MM.1S (cell line): ENCODE results near the gene SH3BP4.

Source experiments
- DNase-seq: peaks from one replicate; pipeline ENCODE4 v3.0.0-alpha.2; 2015
- H2AFZ ChIP-seq: fragments of 300-600 bp; sonication (generic); 2 replicates; pipeline ENCODE4 v1.6.0; 2016; ENCODE audit warnings: antibody characterized with exemption, low read length
- H3F3A ChIP-seq: fragments of 300-600 bp; sonication (generic); 2 replicates; pipeline ENCODE4 v1.6.1; 2016; ENCODE audit warnings: mild to moderate bottlenecking, antibody characterized with exemption, low read length, moderate library complexity, mixed read lengths; ENCODE audit not compliant: insufficient read depth
- H3K27ac ChIP-seq: fragments of 300-600 bp; sonication (generic); 2 replicates; pipeline ENCODE4 v1.5.1; 2016; ENCODE audit warnings: mild to moderate bottlenecking, low read length
- H3K27me3 ChIP-seq: fragments of 300-600 bp; sonication (generic); replicated peaks from 2 replicates; pipeline ENCODE4 v1.6.0; 2016; ENCODE audit warnings: low read length; ENCODE audit not compliant: insufficient read depth
- H3K36me3 ChIP-seq: fragments of 300-600 bp; sonication (generic); replicated peaks from 2 replicates; pipeline ENCODE4 v1.6.1; 2016; ENCODE audit warnings: mild to moderate bottlenecking, low read length, mixed read lengths; ENCODE audit not compliant: insufficient read depth
- H3K4me1 ChIP-seq: fragments of 300-600 bp; sonication (generic); 2 replicates; pipeline ENCODE4 v1.6.1; 2016; ENCODE audit warnings: low read length, mixed read lengths
- H3K4me2 ChIP-seq: fragments of 300-600 bp; sonication (generic); 2 replicates; pipeline ENCODE4 v1.6.0; 2016; ENCODE audit warnings: low read depth, low read length
- H3K4me3 ChIP-seq: fragments of 300-600 bp; sonication (generic); 2 replicates; pipeline ENCODE4 v1.5.1; 2016; ENCODE audit warnings: low read length, mixed read lengths
- H3K79me2 ChIP-seq: fragments of 300-600 bp; sonication (generic); 2 replicates; pipeline ENCODE4 v1.6.1; 2016; ENCODE audit warnings: mixed run types, low read length, mixed read lengths
- H3K9ac ChIP-seq: fragments of 300-600 bp; sonication (generic); 2 replicates; pipeline ENCODE4 v1.6.1; 2016; ENCODE audit warnings: low read length, mixed read lengths
- H3K9me2 ChIP-seq: fragments of 300-600 bp; sonication (generic); replicated peaks from 2 replicates; pipeline ENCODE4 v1.6.1; 2016; ENCODE audit warnings: mild to moderate bottlenecking, low read length, mixed read lengths; ENCODE audit not compliant: insufficient read depth
- H3K9me3 ChIP-seq: fragments of 300-600 bp; sonication (generic); replicated peaks from 2 replicates; pipeline ENCODE4 v1.6.1; 2016; ENCODE audit warnings: mild to moderate bottlenecking, low read length, mixed read lengths; ENCODE audit not compliant: insufficient read depth
- H4K20me1 ChIP-seq: fragments of 300-600 bp; sonication (generic); 2 replicates; pipeline ENCODE4 v1.6.1; 2016; ENCODE audit warnings: mild to moderate bottlenecking, low read length, moderate library complexity, mixed read lengths; ENCODE audit not compliant: insufficient read depth
- EZH2 ChIP-seq: fragments of 300-600 bp; sonication (generic); optimal IDR thresholded peaks from 2 replicates; pipeline ENCODE3; 2017; ENCODE audit warnings: low read depth, mild to moderate bottlenecking, antibody characterized with exemption, low read length, mixed read lengths
- EZH2phosphoT487 ChIP-seq: fragments of 300-600 bp; sonication (generic); IDR thresholded peaks from 2 replicates; pipeline ENCODE4 v1.6.1; 2018; ENCODE audit warnings: antibody characterized with exemption, low read length
- TF ChIP-seq, protein P1 (sequence below): fragments of 300-600 bp; sonication (generic); IDR thresholded peaks from 2 replicates; pipeline ENCODE4 v1.5.1; 2016; ENCODE audit warnings: antibody characterized with exemption, low read length, mixed read lengths

SH3BP4 gene

DNA sequence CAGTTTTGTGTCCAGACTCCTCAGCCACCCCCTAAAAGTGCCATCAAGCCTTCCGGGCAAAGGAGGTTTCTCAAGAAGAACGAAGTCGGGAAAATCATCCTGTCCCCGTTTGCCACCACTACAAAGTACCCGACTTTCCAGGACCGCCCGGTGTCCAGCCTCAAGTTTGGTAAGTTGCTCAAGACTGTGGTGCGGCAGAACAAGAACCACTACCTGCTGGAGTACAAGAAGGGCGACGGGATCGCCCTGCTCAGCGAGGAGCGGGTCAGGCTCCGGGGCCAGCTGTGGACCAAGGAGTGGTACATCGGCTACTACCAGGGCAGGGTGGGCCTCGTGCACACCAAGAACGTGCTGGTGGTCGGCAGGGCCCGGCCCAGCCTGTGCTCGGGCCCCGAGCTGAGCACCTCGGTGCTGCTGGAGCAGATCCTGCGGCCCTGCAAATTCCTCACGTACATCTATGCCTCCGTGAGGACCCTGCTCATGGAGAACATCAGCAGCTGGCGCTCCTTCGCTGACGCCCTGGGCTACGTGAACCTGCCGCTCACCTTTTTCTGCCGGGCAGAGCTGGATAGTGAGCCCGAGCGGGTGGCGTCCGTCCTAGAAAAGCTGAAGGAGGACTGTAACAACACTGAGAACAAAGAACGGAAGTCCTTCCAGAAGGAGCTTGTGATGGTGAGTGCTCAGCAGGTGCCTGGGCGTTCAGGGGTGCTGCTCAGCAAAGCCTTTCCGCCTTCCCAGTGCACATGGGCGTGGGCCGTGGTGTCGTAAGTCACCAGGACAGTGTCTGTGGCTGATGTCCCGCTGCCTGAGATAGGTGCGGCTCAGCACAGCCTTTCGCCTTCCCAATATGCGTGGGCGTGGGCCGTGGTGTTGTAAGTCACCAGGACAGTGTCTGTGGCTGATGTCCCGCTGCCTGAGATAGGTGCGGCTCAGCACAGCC is 91.0 kb downstream of the SH3BP4 start:
- TF ChIP-seq, protein P1, sequence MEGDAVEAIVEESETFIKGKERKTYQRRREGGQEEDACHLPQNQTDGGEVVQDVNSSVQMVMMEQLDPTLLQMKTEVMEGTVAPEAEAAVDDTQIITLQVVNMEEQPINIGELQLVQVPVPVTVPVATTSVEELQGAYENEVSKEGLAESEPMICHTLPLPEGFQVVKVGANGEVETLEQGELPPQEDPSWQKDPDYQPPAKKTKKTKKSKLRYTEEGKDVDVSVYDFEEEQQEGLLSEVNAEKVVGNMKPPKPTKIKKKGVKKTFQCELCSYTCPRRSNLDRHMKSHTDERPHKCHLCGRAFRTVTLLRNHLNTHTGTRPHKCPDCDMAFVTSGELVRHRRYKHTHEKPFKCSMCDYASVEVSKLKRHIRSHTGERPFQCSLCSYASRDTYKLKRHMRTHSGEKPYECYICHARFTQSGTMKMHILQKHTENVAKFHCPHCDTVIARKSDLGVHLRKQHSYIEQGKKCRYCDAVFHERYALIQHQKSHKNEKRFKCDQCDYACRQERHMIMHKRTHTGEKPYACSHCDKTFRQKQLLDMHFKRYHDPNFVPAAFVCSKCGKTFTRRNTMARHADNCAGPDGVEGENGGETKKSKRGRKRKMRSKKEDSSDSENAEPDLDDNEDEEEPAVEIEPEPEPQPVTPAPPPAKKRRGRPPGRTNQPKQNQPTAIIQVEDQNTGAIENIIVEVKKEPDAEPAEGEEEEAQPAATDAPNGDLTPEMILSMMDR = no peak
- TF ChIP-seq EZH2 = no peak
- no peak for TF ChIP-seq EZH2phosphoT487
- no peaks in the 10 kb centered on the region for H3K27me3 ChIP-seq
- H3K4me1 ChIP-seq = peaks cover 14% of the 10 kb centered on the region
- 0 out of 2 replicates have a peak, but pooled peaks cover 6% of the 10 kb centered on the region for H3F3A ChIP-seq
- no peak overlapping the region for H2AFZ ChIP-seq
- no peaks in the 10 kb centered on the region for H3K9me3 ChIP-seq
- H4K20me1 ChIP-seq = no peaks in the 10 kb centered on the region
- no peak overlapping the region for H3K4me3 ChIP-seq
- no peaks in the 10 kb centered on the region for H3K79me2 ChIP-seq
- no peaks in the 10 kb centered on the region for H3K9me2 ChIP-seq
- H3K36me3 ChIP-seq = no peaks in the 10 kb centered on the region
- DNase-seq = no peak
- no peak overlapping the region for H3K9ac ChIP-seq
- no peak overlapping the region for H3K27ac ChIP-seq
- no peak overlapping the region for H3K4me2 ChIP-seq

DNA sequence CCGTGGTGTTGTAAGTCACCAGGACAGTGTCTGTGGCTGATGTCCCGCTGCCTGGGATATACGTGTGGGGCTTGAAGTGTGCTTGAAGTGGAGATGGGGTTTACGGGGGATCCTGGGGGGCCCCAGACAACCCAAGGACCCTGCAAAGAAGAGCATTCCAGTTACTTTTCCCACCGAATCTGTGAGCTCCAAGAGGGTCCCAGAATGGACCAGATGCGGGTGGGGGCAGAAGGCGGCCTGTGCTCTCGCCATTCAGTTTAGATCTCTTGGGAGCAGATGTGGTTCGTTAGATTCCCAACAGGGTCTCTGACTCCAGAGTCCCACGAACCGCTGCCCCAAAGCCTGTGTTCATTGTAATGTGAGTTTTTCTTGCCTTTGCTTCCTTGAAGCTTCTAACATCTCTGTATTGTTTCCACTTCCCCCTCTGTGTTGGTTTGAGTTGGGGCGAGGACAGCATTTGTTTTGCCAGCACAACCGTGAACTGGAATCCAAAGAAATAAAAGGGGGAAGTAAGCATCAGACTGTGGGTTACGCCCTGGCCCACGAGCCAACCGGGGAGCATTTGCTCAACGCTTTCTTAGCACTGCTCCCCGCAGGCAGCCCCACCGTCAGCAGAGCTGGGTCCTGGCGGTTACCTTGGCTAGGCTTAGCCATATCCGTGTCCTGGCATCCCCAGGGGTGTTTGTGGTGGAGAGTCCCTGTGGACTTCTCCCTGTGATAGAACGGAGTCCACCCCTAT is 92.1 kb downstream of the SH3BP4 start:
- Histone ChIP-seq H3K36me3 (no peaks in the 10 kb centered on the region), H3K4me2 (no peak overlapping the region), H3F3A (0 out of 2 replicates have a peak, but pooled peaks cover 6% of the 10 kb centered on the region), H3K27me3 (no peaks in the 10 kb centered on the region), H3K4me3 (no peak overlapping the region), H3K4me1 (peaks cover 14% of the 10 kb centered on the region), H3K9ac (no peak overlapping the region), H3K9me2 (no peaks in the 10 kb centered on the region), H4K20me1 (no peaks in the 10 kb centered on the region), H3K27ac (no peak overlapping the region), H3K9me3 (no peaks in the 10 kb centered on the region), H3K79me2 (no peaks in the 10 kb centered on the region), H2AFZ (no peak overlapping the region)
- no peak for DNase-seq
- TF ChIP-seq, protein P1 = no peak
- TF ChIP-seq EZH2 = no peak
- no peak for TF ChIP-seq EZH2phosphoT487

GRCh38 chr2:235044501-235045271 is 92.9 kb downstream of the SH3BP4 start:
- Histone ChIP-seq H3K36me3 (no peaks in the 10 kb centered on the region), H3K79me2 (no peaks in the 10 kb centered on the region), H3K9me2 (no peaks in the 10 kb centered on the region), H3K4me1 (peaks cover 14% of the 10 kb centered on the region), H3K4me2 (peak overlapping the region; percentile 80; the same call in 1 of the 2 replicates), H3K9ac (no peak overlapping the region), H3K27me3 (no peaks in the 10 kb centered on the region), H3K9me3 (no peaks in the 10 kb centered on the region), H3K27ac (peak overlapping the region; percentile 24; the same call in 1 of the 2 replicates), H2AFZ (0 out of 2 replicates have a peak overlapping the region, but pooled peaks have one; percentile 6), H4K20me1 (no peaks in the 10 kb centered on the region), H3F3A (0 out of 2 replicates have a peak, but pooled peaks cover 6% of the 10 kb centered on the region), H3K4me3 (no peak overlapping the region)
- DNase-seq = no peak
- TF ChIP-seq, protein P1 = no peak
- TF ChIP-seq EZH2 (no peak), EZH2phosphoT487 (no peak)
